ENCODE data around the gene SIGLEC15. TPM values are rescaled to one million over a fixed set of nuclear protein-coding genes. Genes with fewer than 3 reads are reported as not detected.
"Not testable (repeated sequence)": the region's sequence is repeated elsewhere in the genome, so short reads cannot be mapped to it uniquely, and the experiment has no call there.

SIGLEC15 gene
- total RNA-seq, 8 experiments from 2014 or later = 0.15 to 0.57 (median 0.23) TPM

DNA sequence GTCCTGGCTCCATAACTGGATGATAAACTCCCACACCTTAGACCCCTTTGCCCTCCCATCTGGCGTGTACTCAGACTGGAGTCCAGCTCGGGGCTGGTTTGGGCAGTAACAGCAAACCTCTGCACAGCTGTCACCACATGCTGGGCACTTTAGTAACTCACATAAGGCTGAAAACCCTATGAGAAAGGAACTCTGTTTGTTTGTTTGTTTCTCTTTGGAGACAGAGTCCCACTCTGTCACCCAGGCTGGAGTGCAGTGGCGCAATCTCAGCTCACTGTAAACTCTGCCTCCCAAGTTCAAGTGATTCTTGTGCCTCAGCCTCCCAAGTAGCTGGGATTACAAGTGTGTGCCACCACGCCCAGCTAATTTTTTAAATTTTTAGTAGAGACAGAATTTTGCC is 1.2 kb downstream of the SIGLEC15 start:
- WGBS, 10 experiments = 82 to 100% (median 94%) methylated on average over 1 to 4 of the region's 4 CpGs; no CpG with 5 or more reads in 5 of the 10 experiments
- ATAC-seq (replicated peaks in 6 of 8); H3K27ac ChIP-seq; H3K4me3 ChIP-seq; in situ Hi-C loops (cut with MboI; ENCODE audit: low pct_unique_long_range_greater_than_20kb in 2 of 9, low sequenced_read_pairs in 9 of 9, unreplicated experiment in 9 of 9): not testable (repeated sequence)
- H3K4me1 ChIP-seq (replicated peaks in 1 of 2) = peaks cover 8 to 12% of the 10 kb centered on the region in 2 donors

DNA sequence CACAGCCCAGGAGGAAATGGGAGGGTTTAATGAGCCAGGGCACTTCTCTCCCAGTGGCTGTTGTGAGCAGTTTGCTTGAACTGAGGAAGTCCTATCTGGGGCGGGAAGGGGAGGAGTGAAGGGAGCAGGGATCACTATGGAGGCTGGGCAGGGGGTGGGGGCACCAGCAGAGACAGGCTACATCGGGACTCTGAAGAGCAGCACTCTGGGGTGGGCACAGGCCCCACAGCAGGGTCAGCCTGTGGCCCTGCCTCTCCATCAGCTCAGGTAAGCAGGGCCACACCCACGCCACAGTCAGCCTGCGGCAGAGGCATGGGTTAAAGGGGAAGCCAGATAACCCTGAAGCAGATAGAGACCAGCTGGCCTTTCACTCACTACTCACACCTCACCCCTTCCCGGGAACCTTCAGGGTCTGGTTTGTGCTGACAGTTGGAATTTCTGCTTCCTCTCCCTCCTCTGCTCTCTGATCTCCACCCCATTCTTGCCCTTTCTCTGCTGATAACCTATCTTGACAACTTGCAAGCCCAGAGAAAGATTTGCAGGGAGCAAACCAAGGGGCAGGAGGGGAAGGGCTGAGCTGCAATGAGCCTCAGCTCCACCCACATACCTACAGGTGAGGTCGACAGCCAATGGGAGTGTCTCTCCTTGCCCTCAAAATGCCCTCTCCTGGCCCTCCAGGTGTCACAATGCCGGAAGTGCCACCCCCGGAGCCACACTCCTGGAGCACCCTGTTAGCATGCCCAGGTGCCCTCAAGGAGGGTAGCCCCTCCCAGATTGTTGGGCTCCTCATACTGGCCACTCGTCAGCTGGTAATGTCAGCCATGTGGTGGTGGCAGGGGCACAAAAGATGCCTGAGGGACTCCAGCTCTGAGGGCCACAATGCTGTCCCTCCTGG is 3.7 kb downstream of the SIGLEC15 start:
- ATAC-seq (replicated peaks in 6 of 8) = no peak
- H3K4me3 ChIP-seq = no peak overlapping the region
- H3K4me1 ChIP-seq (replicated peaks in 1 of 2) = peaks cover 12 to 14% of the 10 kb centered on the region in 2 donors
- no peak overlapping the region for H3K27ac ChIP-seq
- in situ Hi-C loops (cut with MboI; ENCODE audit: low pct_unique_long_range_greater_than_20kb in 2 of 9, low sequenced_read_pairs in 9 of 9, unreplicated experiment in 9 of 9) = no loop called here
- WGBS, 10 experiments = 40 to 100% (median 59%) methylated on average over 1 to 3 of the region's 9 CpGs; no CpG with 5 or more reads in 6 of the 10 experiments

DNA sequence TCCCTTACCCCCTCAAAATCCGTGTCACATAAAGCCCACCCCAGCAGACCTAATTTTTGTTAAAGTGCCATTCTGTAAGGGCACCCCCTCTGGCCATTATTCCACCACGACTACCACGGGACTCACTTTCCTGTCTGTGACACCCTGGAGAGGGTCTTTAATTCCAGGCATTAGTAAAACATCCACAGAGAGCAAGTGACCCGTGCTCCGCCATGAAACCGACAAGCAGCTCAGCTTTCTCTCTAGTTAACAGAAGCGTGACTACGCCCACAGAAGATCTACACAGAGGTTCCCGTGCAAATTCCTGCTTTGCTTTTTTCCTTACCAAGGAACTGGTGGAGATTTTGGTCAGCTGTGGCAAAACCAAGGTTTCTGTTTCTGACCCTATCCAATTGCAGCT is 4.4 kb downstream of the SIGLEC15 start:
- Histone ChIP-seq H3K4me3 (no peak overlapping the region), H3K27ac (no peak overlapping the region), H3K4me1 (replicated peaks in 1 of 2) (peaks cover 12 to 15% of the 10 kb centered on the region in 2 donors)
- 17 to 94% (median 73%) methylated on average over 1 to 7 of the region's 9 CpGs; no CpG with 5 or more reads in 2 of the 10 experiments for WGBS, 10 experiments
- no peak for ATAC-seq (replicated peaks in 6 of 8)
- in situ Hi-C loops (cut with MboI; ENCODE audit: low pct_unique_long_range_greater_than_20kb in 2 of 9, low sequenced_read_pairs in 9 of 9, unreplicated experiment in 9 of 9) = no loop called here

DNA sequence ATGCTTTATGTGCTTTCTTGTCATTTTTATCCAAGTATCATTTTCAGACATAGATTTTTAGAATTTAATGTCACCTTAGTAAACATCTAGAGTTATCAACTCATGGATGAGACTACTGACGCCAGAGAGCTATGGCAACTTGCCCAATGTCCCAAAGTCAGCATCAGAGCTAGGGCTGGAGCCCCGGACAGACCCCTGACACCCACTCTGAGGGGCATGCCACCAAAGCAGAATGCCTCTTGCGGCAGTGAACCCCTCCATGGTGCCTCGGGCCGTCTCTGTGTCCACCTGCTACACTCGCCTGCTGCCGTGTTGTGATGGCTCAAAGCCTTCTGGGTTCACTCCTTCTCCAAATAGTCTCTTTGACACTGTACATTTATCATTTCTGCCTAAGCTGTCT is 5.4 kb downstream of the SIGLEC15 start:
- in situ Hi-C loops (cut with MboI; ENCODE audit: low pct_unique_long_range_greater_than_20kb in 2 of 9, low sequenced_read_pairs in 9 of 9, unreplicated experiment in 9 of 9) = no loop called here

DNA sequence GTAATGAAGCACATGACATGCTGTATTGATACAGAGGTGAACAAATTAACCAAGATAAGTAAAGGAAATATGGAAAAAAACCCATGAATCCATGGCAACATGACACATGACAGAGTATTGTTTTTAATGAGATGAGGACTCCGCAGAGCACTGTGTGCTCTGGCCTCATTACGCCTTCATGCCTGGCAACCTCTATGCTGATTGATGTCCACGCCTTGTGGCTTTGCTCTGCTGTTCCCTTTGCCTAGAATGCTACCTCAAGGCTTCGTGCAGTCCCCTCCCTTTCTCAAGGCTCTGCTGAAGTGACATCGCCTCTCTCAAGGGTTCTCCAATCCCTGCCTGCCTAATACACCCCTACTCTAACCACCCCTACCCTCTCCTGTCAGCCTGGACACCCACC is 8.4 kb downstream of the SIGLEC15 start:
- 62 to 84% (median 75%) methylated on average over 1 to 5 of the region's 5 CpGs; no CpG with 5 or more reads in 2 of the 10 experiments for WGBS, 10 experiments
- peaks cover 7% of the 10 kb centered on the region in 2 donors for H3K4me1 ChIP-seq (replicated peaks in 1 of 2)
- no peak overlapping the region for H3K27ac ChIP-seq
- in situ Hi-C loops (cut with MboI; ENCODE audit: low pct_unique_long_range_greater_than_20kb in 2 of 9, low sequenced_read_pairs in 9 of 9, unreplicated experiment in 9 of 9) = no loop called here
- H3K4me3 ChIP-seq = no peak overlapping the region
- ATAC-seq (replicated peaks in 6 of 8) = peak in 5 of 8 experiments; percentile 22 to 73 (median 29)

More for the DNA sequence above, 5.4 kb downstream of the SIGLEC15 start:
- no peak for ATAC-seq (replicated peaks in 6 of 8)
- no peak overlapping the region for H3K27ac ChIP-seq
- 58 to 100% (median 84%) methylated on average over 1 to 7 of the region's 7 CpGs; no CpG with 5 or more reads in 3 of the 10 experiments for WGBS, 10 experiments
- H3K4me1 ChIP-seq (replicated peaks in 1 of 2) = peaks cover 12 to 15% of the 10 kb centered on the region in 2 donors
- H3K4me3 ChIP-seq = no peak overlapping the region

DNA sequence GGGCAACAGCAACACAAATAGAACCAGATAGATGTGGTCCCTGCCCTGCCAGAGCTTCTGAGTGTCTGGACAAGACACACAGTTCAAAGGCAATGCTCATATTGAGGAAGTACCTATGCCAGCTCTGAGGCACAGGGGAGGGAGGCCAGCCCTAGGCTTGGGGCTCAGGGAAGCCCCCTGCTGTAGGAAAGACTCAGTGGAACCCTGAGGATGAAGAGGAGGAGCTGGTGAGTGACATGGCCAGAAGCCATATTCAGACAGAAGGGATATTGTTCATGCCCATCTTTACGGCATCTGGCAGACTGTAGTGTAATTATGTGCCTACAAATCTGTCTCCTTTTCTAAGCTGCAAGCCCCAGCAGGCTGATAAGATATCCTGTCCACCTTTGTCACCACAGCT is 8.8 kb downstream of the SIGLEC15 start:
- in situ Hi-C loops (cut with MboI; ENCODE audit: low pct_unique_long_range_greater_than_20kb in 2 of 9, low sequenced_read_pairs in 9 of 9, unreplicated experiment in 9 of 9) = no loop called here

DNA sequence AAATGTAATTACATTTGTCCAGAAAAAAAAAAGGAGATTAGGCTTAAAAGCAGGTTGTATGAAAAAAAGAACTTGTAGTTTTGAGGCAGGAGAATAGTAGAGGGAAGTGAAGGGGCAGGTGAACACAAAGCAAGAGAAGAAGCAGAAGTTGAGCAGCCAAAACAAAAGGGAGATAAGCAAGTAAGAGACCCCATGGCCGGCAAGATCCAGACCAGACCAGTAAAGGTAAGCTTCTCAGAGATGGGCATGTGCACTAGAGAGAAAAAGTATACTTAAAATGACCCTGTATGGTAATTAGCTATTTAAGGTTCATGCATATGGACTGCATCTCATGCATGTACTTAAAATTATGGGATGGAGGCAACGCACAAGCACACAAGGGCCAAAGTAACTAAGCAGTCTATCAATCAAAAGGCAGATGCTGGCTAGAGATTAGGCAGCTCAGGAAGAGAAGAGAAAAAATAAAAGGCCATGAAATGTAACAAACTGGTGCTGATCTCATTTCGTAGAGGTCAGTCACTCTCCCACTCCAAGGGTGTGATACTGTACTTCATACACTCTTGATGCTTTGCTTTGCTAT is 9.7 kb downstream of the SIGLEC15 start:
- ATAC-seq (replicated peaks in 6 of 8) = peak in 1 of 8 experiments; percentile 5
- Histone ChIP-seq H3K4me3 (no peak overlapping the region), H3K4me1 (replicated peaks in 1 of 2) (peaks cover 5 to 7% of the 10 kb centered on the region in 2 donors), H3K27ac (no peak overlapping the region)
- in situ Hi-C loops (cut with MboI; ENCODE audit: low pct_unique_long_range_greater_than_20kb in 2 of 9, low sequenced_read_pairs in 9 of 9, unreplicated experiment in 9 of 9) = no loop called here
- WGBS, 10 experiments = 50 to 100% (median 80%) methylated on average over 1 to 3 of the region's 3 CpGs

More for the DNA sequence above, 8.8 kb downstream of the SIGLEC15 start:
- Histone ChIP-seq H3K4me1 (replicated peaks in 1 of 2) (peaks cover 5 to 7% of the 10 kb centered on the region in 2 donors), H3K4me3 (no peak overlapping the region), H3K27ac (no peak overlapping the region)
- 60 to 100% (median 100%) methylated on average over 1 of the region's 1 CpG; no CpG with 5 or more reads in 7 of the 10 experiments for WGBS, 10 experiments
- no peak for ATAC-seq (replicated peaks in 6 of 8)

DNA sequence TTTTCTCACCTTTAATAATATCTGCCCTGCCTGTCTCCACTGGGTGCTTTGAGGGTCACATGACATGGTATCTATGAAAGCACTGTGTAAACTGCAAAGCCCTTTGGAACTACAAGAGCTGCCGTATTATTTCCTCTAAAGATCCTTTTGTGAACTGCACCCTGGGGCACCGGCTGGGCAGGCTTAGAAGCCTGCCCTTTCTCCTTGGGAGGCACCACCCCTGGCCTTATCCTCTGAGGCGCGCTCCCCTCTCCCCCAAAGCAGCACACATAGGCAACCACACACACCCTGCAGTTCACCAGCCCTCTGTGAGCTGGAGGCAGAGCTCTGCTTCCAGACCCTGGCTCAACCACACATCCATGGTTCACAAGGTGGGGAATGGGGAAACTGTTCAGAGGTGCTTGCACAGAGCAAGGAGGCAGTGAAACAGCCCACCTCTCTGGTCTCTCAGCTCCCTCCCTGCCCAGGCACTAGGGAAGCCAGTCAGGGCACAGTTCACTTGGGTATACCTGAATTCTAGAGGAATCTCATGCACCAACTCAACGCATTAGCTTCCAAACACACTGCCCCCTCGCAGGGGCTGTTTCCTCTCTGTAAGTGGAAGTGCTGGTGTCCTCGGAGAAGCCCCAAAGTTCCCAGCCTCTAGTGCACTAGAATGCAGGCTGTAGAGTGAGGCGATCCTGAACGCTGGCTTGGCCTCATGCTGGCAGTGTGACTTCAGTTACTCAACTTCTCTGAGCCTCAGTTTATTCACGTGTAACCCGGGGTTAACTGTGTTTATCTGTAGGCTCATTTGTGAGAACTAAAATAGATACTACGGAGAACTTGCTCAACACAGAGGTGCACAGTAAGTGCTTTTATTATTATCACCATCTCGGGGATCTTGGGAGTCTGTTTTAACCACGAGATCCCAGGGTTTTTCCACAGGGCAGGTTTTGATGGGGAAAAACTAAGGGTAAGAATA is 11.0 kb downstream of the SIGLEC15 start:
- in situ Hi-C loops (cut with MboI; ENCODE audit: low pct_unique_long_range_greater_than_20kb in 2 of 9, low sequenced_read_pairs in 9 of 9, unreplicated experiment in 9 of 9) = no loop called here
- Histone ChIP-seq H3K27ac (no peak overlapping the region), H3K4me1 (replicated peaks in 1 of 2) (peaks cover 5 to 7% of the 10 kb centered on the region in 2 donors), H3K4me3 (no peak overlapping the region)
- no peak for ATAC-seq (replicated peaks in 6 of 8)
- 0 to 100% (median 61%) methylated on average over 1 to 7 of the region's 14 CpGs; no CpG with 5 or more reads in 2 of the 10 experiments for WGBS, 10 experiments

DNA sequence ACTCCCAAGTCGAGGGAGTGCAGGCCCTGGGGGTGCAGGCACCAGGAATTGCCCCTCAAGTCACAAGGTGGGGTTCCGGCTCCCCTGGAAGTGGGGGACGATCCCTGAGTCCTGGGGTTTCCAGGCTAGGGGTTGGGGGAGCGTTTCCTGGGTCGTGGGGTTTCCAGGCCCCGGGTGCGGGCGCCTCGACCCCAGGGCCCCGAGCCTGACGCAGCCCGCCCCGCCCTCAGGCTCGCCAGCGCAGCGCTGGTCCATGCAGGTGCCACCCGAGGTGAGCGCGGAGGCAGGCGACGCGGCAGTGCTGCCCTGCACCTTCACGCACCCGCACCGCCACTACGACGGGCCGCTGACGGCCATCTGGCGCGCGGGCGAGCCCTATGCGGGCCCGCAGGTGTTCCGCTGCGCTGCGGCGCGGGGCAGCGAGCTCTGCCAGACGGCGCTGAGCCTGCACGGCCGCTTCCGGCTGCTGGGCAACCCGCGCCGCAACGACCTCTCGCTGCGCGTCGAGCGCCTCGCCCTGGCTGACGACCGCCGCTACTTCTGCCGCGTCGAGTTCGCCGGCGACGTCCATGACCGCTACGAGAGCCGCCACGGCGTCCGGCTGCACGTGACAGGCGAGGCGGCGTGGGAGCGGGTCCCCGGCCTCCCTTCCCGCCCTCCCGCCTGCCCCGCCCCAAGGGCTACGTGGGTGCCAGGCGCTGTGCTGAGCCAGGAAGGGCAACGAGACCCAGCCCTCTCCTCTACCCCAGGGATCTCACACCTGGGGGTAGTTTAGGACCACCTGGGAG is 12.0 kb downstream of the SIGLEC15 start:
- in situ Hi-C loops (cut with MboI; ENCODE audit: low pct_unique_long_range_greater_than_20kb in 2 of 9, low sequenced_read_pairs in 9 of 9, unreplicated experiment in 9 of 9) = no loop called here

DNA sequence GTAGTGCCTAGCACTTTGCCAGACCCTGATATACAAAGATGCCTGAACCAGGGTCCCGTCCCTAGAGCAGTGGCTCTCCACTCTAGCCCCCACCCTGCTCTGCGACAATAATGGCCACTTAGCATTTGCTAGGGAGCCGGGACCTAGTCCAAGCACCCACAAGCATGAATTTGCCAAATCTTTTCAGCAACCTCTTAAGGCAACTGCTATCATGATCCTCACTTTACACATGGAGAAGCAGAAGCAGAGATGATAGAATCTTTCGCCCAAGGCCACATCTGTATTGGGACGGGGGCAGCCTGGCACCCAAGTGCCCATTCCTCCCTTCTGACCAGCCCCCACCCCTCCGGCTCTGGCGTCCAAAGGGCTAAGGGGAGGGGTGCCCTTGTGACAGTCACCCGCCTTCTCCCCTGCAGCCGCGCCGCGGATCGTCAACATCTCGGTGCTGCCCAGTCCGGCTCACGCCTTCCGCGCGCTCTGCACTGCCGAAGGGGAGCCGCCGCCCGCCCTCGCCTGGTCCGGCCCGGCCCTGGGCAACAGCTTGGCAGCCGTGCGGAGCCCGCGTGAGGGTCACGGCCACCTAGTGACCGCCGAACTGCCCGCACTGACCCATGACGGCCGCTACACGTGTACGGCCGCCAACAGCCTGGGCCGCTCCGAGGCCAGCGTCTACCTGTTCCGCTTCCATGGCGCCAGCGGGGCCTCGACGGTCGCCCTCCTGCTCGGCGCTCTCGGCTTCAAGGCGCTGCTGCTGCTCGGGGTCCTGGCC is 13.0 kb downstream of the SIGLEC15 start:
- Histone ChIP-seq H3K4me3 (no peak overlapping the region), H3K27ac (no peak overlapping the region), H3K4me1 (replicated peaks in 1 of 2) (peaks cover 5 to 7% of the 10 kb centered on the region in 2 donors)
- peak in 5 of 8 experiments; percentile 13 to 37 (median 28) for ATAC-seq (replicated peaks in 6 of 8)
- in situ Hi-C loops (cut with MboI; ENCODE audit: low pct_unique_long_range_greater_than_20kb in 2 of 9, low sequenced_read_pairs in 9 of 9, unreplicated experiment in 9 of 9) = no loop called here
- WGBS, 10 experiments = 0 to 80% (median 36%) methylated on average over 1 to 11 of the region's 53 CpGs; no CpG with 5 or more reads in 4 of the 10 experiments

More for the DNA sequence above, 12.0 kb downstream of the SIGLEC15 start:
- no peak overlapping the region for H3K27ac ChIP-seq
- peak; percentile 55 to 86 (median 74) for ATAC-seq (replicated peaks in 6 of 8)
- peak overlapping the region; percentile 12 to 31 (median 23) for H3K4me3 ChIP-seq
- WGBS, 10 experiments = 0 to 80% (median 9%) methylated on average over 1 to 22 of the region's 84 CpGs; no CpG with 5 or more reads in 7 of the 10 experiments
- peaks cover 5 to 7% of the 10 kb centered on the region in 2 donors for H3K4me1 ChIP-seq (replicated peaks in 1 of 2)

Data from motor neuron (in vitro differentiated cells).